GM12891 (cell line): Measurements from ENCODE around the gene CTPS2.

ENCODE experiments used
- POU2F2 ChIP-seq: IDR thresholded peaks from 2 replicates; pipeline ENCODE4 v1.6.1; 2011; ENCODE audit warnings: low read depth, mild to moderate bottlenecking, control low read depth, low read length, moderate library complexity
- TAF1 ChIP-seq: IDR thresholded peaks from 2 replicates; pipeline ENCODE4 v1.6.1; 2011; ENCODE audit warnings: low read depth, low read length, control low read depth

GRCh38 chrX:16606142-16606720 lies 106.2 kb downstream of the CTPS2 start:
- TF ChIP-seq POU2F2 (no peak), TAF1 (no peak)
